Measurements from ENCODE around the gene FAM217B. TPM values are rescaled to one million over a fixed set of nuclear protein-coding genes. Genes with fewer than 3 reads are reported as not detected.
A peak's percentile ranks its signal among the peaks of the same experiment; 100 is the strongest.

FAM217B gene
- total RNA-seq, 4 donors from 2014 or later = 6.0 to 14.1 (median 9.0) TPM

GRCh38 chr20:59971428-59971827 lies 31.2 kb downstream of the FAM217B start:
- no peak for TF ChIP-seq POLR2AphosphoS5 (IDR thresholded peaks at IDR 0.05)
- no peak for TF ChIP-seq POLR2A (IDR thresholded peaks at IDR 0.05; ENCODE audit: low read depth)
- H3K9me3 ChIP-seq = no peaks in the 10 kb centered on the region
- H3K4me1 ChIP-seq = peaks cover 0 to 7% (median 6%) of the 10 kb centered on the region in 4 donors
- H3K27me3 ChIP-seq = no peaks in the 10 kb centered on the region
- WGBS = 78% methylated on average over 1 of the region's 1 CpG
- no peaks in the 10 kb centered on the region for H3K36me3 ChIP-seq
- no peak overlapping the region for H3K27ac ChIP-seq (replicated peaks in 1 of 4)
- no peak for DNase-seq (ENCODE audit: extremely low spot score)
- H3K4me3 ChIP-seq = no peak overlapping the region
- intact Hi-C loops (cut with DNase I) = no loop called here

- 87% methylated on average over 12 of the region's 12 CpGs for WGBS
- peak; percentile 10 for DNase-seq (ENCODE audit: extremely low spot score)
- H3K27ac ChIP-seq (replicated peaks in 1 of 4) = no peak overlapping the region
- intact Hi-C loops (cut with DNase I) = no loop called here
- H3K4me3 ChIP-seq = no peak overlapping the region
- TF ChIP-seq CTCF (IDR thresholded peaks at IDR 0.05) (no peak), EP300 (IDR thresholded peaks at IDR 0.05) (no peak), POLR2AphosphoS5 (IDR thresholded peaks at IDR 0.05) (no peak), POLR2A (IDR thresholded peaks at IDR 0.05; ENCODE audit: low read depth) (no peak)
- peaks cover 0 to 12% (median 11%) of the 10 kb centered on the region in 4 donors for H3K4me1 ChIP-seq
- H3K27me3 ChIP-seq = no peaks in the 10 kb centered on the region
- no peaks in the 10 kb centered on the region for H3K9me3 ChIP-seq
- H3K36me3 ChIP-seq = no peaks in the 10 kb centered on the region
Observed at GRCh38 chr20:59972037-59972801, 32.0 kb downstream of the FAM217B start.

GRCh38 chr20:59976156-59976782 lies 36.1 kb downstream of the FAM217B start:
- H3K27ac ChIP-seq (replicated peaks in 1 of 4) = no peak overlapping the region
- no peak overlapping the region for H3K4me3 ChIP-seq
- peak; percentile 24 for DNase-seq (ENCODE audit: extremely low spot score)
- TF ChIP-seq EP300 (IDR thresholded peaks at IDR 0.05) = no peak
- TF ChIP-seq POLR2A (IDR thresholded peaks at IDR 0.05; ENCODE audit: low read depth) = no peak
- TF ChIP-seq CTCF (IDR thresholded peaks at IDR 0.05) = no peak
- TF ChIP-seq POLR2AphosphoS5 (IDR thresholded peaks at IDR 0.05) = no peak
- H3K36me3 ChIP-seq = no peaks in the 10 kb centered on the region
- peaks cover 0 to 12% (median 11%) of the 10 kb centered on the region in 4 donors for H3K4me1 ChIP-seq
- WGBS = 48% methylated on average over 6 of the region's 6 CpGs
- no peaks in the 10 kb centered on the region for H3K27me3 ChIP-seq
- intact Hi-C loops (cut with DNase I) = no loop called here
- no peaks in the 10 kb centered on the region for H3K9me3 ChIP-seq

- Histone ChIP-seq H3K36me3 (no peaks in the 10 kb centered on the region), H3K4me3 (no peak overlapping the region), H3K4me1 (peaks cover 0 to 12% (median 11%) of the 10 kb centered on the region in 4 donors), H3K9me3 (no peaks in the 10 kb centered on the region), H3K27me3 (no peaks in the 10 kb centered on the region), H3K27ac (replicated peaks in 1 of 4) (no peak overlapping the region)
- DNase-seq (ENCODE audit: extremely low spot score) = no peak
- WGBS = 95% methylated on average over 9 of the region's 9 CpGs
- intact Hi-C loops (cut with DNase I) = no loop called here
- TF ChIP-seq POLR2A (IDR thresholded peaks at IDR 0.05; ENCODE audit: low read depth) = no peak
- no peak for TF ChIP-seq CTCF (IDR thresholded peaks at IDR 0.05)
- no peak for TF ChIP-seq EP300 (IDR thresholded peaks at IDR 0.05)
- no peak for TF ChIP-seq POLR2AphosphoS5 (IDR thresholded peaks at IDR 0.05)
Observed at GRCh38 chr20:59977086-59977485, 36.9 kb downstream of the FAM217B start.

- 93% methylated on average over 9 of the region's 9 CpGs for WGBS
Observed at GRCh38 chr20:59983076-59983475, 42.9 kb downstream of the FAM217B start.

More at GRCh38 chr20:59983076-59983475, 42.9 kb downstream of the FAM217B start:
- no peaks in the 10 kb centered on the region for H3K4me1 ChIP-seq
- DNase-seq (ENCODE audit: extremely low spot score) = no peak
- H3K27ac ChIP-seq (replicated peaks in 1 of 4) = no peak overlapping the region
- intact Hi-C loops (cut with DNase I) = no loop called here
- no peaks in the 10 kb centered on the region for H3K9me3 ChIP-seq
- TF ChIP-seq POLR2A (IDR thresholded peaks at IDR 0.05; ENCODE audit: low read depth) (no peak), EP300 (IDR thresholded peaks at IDR 0.05) (no peak), CTCF (IDR thresholded peaks at IDR 0.05) (no peak), POLR2AphosphoS5 (IDR thresholded peaks at IDR 0.05) (no peak)
- no peaks in the 10 kb centered on the region for H3K36me3 ChIP-seq
- no peak overlapping the region for H3K4me3 ChIP-seq
- no peaks in the 10 kb centered on the region for H3K27me3 ChIP-seq

Measured in esophagus muscularis mucosa (tissue), 4 donors.